HS-27A (cell line): ENCODE data around the gene LINC01488.

Experiments used
- DNase-seq: peaks from one replicate; pipeline ENCODE4 v3.0.0-alpha.2; 2012; ENCODE audit warnings: low read depth, missing footprints

The LINC01488 gene

GRCh38 chr11:69531071-69531716, 49.7 kb downstream of the LINC01488 start:
- no peak for DNase-seq

- no peak for DNase-seq
Measured at GRCh38 chr11:69531717-69532088, 50.2 kb downstream of the LINC01488 start.

DNA sequence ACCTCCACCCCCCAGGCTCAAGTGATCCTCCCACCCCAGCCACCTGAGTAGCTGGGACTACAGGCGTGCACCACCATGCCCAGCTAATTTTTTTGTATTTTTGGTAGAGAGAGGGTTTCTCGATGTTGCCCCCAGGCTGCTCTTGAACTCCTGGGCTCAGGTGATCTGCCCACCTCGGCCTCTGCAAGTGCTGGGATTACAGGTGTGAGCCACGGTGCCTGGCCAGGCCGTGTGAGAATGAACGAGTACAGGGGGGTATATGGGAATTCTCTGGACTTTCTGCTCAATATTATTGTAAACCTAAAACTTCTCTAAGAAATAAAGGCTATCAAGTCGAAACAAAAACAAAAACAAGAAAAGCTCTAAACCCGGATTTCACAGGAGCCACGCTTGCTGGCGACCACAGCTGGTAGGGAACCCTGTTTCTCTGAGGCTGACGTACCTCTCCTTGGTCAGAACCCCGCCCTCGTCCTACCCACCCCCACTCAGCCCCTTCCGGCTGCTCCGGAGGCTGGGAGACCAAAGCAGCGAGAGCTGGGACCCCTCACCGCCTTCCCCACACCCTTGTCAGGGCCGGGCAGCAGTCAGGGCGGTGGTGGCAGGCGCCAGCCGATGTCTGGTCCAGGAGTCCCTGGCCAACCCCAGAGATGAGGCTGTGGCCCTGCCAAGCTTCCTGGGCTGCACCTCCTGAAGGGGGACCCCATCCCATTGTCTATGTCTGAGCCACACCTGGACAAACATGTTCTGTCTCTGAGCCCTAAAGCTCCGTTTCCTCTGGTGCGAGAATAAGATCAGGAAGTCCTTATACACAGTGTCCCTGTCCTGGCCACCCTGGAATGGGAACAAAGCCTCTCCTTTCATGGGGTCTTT, 52.1 kb downstream of the LINC01488 start:
- no peak for DNase-seq

GRCh38 chr11:69534166-69534530, 52.7 kb downstream of the LINC01488 start:
- DNase-seq: no peak

DNA sequence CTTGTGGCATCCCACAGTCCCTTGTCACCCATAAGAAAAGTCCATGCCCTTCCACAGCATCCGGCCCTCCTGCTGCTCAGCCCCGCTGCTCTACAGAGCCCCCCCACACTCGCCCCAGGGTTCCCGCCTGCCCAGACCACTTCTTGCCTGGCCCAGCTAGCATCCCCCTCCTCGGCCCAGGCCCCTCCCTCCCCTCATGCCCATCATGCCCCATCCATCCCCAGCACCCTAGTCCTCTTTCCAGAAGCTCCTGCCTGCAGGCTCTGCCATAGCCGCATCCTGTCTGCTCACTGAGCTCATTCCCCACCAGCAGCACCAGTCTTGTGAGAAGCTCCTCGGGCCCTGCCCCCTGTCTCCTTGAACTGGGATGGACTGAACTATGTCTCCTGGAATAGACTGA, 54.4 kb downstream of the LINC01488 start:
- DNase-seq: no peak

DNA sequence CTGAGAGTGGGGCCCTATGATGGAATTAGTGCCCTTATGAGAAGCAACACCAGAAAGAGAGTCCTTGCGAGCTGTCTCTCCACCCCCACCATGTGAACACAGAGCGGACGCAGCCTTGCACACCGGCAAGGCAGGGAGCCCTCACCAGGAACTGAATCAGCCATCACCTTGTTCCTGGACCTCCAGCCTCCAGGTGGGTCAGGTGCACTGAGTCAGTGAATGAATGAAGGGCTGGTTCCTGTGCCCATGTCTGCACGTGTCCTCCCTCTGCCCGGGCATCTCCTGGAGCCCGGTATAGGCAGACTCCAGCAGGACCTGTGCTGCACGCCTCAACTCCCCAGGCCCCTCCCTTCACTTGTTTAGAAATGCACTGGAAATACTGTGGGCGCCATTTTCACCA, 54.9 kb downstream of the LINC01488 start:
- no peak for DNase-seq

DNA sequence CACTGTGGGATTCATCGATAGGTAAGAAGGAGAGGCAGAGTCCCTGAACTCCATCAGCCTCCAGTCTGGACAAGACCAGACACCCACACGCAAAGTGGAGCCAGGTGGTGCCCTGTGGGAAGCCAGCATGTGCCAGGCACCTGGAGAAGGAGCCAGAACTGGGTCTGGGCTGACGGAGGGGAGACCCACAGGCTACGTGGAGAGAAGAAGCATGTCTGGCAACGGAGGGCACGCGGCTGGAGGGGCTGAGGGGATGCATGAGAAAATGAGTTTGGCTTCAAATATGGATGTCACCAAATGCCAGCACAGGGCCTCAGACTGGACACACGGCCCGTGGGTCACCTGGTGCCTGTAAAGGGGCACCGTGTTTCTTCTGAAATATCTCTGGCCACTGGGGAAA, 55.7 kb downstream of the LINC01488 start:
- no peak for DNase-seq

DNA sequence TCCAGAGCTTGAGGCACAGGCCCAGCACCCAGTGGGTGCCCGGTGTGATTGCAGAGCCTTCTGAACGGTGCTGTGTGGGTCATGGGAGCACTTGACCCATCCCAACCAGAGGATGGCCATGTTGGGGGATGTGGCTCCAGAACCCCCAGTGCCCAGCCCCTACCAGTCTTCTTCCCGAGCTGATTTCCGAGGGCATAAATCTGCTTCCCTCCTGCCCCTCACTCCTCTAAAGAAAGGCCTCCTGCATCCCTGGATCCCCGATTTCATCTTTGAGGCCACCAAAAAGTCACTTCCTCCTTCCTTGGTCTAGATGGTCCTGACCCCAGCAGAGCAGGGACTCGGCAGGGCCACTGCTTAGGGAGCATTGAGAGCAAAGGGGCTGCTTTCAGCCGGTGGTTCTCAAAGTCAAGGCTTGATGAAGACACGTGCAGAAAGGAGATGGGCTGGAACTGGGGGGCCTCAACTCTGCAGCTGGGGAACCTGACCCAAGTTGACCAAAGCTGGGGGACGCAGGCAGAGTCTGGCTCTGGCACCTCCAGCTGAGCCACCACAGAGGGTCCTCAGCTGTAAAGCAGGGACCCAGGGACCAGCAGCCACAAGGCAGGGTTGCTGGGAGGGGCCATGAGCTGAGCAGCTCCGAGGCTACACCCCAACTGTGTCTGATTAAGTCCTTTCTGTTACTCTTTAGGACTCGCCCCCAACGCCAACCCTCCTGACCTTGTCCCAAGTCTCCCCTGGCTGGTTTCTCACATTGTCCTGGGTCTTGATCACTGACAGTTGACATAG, 56.6 kb downstream of the LINC01488 start:
- DNase-seq: no peak

GRCh38 chr11:69538854-69539253, 57.4 kb downstream of the LINC01488 start:
- DNase-seq: no peak

GRCh38 chr11:69539416-69540117, 58.1 kb downstream of the LINC01488 start:
- no peak for DNase-seq

GRCh38 chr11:69540118-69541000, 58.9 kb downstream of the LINC01488 start:
- DNase-seq: no peak

DNA sequence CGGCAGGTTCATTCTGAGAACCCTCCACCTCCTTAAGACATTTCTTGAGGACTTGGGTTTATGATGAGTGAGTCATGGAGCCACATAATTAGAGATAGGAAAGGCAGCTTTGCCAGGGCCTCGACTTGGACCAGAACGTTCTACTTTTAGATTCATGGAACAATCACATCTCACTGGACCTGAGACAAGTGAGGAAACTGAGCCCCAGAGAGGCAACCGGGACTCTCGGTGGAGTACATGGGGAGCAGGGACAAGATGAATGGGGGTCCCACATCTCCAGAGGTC, 59.5 kb downstream of the LINC01488 start:
- DNase-seq: no peak

GRCh38 chr11:69541501-69542313, 60.2 kb downstream of the LINC01488 start:
- DNase-seq: no peak

DNA sequence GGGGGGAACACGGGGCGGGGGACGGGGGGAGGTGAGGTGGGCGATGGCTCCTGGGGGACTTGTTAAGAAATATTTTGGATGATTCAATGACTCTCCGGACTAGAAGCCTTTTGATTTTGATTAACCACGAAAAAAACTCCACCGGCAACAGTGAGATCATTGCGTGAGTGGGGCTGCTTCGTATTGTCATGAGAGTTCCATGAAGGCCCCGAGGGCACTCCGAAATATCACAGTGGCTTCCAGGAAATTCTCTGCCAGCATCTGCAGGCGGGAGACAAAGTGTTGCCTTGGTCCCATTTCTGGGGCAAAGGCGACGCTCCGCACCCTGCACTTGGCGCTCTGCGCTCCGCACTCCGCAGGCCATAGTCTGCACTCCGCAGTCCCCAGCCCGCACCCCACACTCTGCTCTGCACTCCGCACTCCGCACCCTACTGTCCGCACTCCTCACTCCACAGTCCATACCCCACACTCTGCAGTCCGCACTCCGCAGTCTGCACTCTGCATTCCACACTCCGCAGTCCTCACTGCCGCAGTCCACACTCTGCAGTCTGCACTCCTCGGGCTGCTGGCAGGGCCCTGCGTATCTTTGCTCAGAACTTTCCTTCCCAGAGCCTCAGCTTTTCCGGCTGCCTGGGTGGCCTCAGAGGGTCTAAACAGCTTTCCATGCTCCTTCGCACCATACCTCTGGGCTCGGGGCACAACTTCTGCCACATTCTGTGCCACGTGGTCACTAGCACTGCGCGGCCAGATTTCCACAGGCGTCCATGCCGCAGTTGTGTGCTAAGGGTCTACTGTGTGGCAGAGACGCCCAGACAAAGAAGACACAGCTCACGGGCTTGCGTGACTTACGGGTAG, 61.1 kb downstream of the LINC01488 start:
- no peak for DNase-seq
